Endothelial cell of umbilical vein (primary cell): ENCODE results near the gene TTLL11. TPM values are rescaled to one million over a fixed set of nuclear protein-coding genes. Genes with fewer than 3 reads are reported as not detected.

Source experiments
- BruUV-seq: library from RNA; stranded (reverse); fragments of 400-500 nt; replicated peaks from 2 replicates; lab custom pipeline; 2021; lab: Mats Ljungman, UMichigan
- CTCF ChIA-PET: fragments of 300-600, 350-600 bp; sonication (Branson Sonifier 250); formaldehyde crosslinking; loops from one replicate; lab custom pipeline; 2021; ENCODE audit warnings: antibody characterized with exemption, inconsistent platforms; lab: Charles Lee
- POLR2A ChIA-PET: fragments of 300-600, 350-600 bp; sonication (Branson Sonifier 250); formaldehyde crosslinking; loops from one replicate; lab custom pipeline; 2021; ENCODE audit warnings: antibody characterized with exemption, inconsistent platforms; lab: Charles Lee
- DNase-seq: peaks from one replicate; pipeline ENCODE4 v3.0.0-alpha.2; 2011; ENCODE audit warnings: low read depth, low spot score
- FAIRE-seq: peaks from 2 replicates; lab custom pipeline; 2011; peaks lifted over from hg19 to GRCh38; lab: Jason Lieb, UNC
- H2AFZ ChIP-seq: 2 replicates; pipeline ENCODE4 v1.6.0; 2012; ENCODE audit warnings: low read depth, low read length, control low read depth, inconsistent platforms
- H3K27ac ChIP-seq: 2 replicates; pipeline ENCODE4 v1.5.1; 2011; ENCODE audit warnings: low read depth, mild to moderate bottlenecking, control low read depth, low read length, moderate library complexity; ENCODE audit not compliant: insufficient read depth
- H3K27me3 ChIP-seq, 2 experiments: 2 replicates each; pipeline versions ENCODE4 v1.6.0 to v1.6.1; 2011; ENCODE audit warnings: low read length in 2 of 2, mixed read lengths in 1 of 2; ENCODE audit not compliant: control insufficient read depth in 2 of 2, insufficient read depth in 2 of 2
- H3K36me3 ChIP-seq, 2 experiments: 2 replicates in 1 of 2; 3 replicates in 1 of 2; pipeline ENCODE4 v1.5.1; 2011; ENCODE audit warnings: low read length in 2 of 2, mild to moderate bottlenecking in 1 of 2, moderate library complexity in 1 of 2; ENCODE audit not compliant: control insufficient read depth in 2 of 2, insufficient read depth in 2 of 2; ENCODE audit errors: extremely low read depth in 1 of 2
- H3K4me1 ChIP-seq: 3 replicates; pipeline ENCODE4 v1.5.1; 2011; ENCODE audit warnings: mild to moderate bottlenecking, low read length; ENCODE audit not compliant: control insufficient read depth, insufficient read depth; ENCODE audit errors: extremely low read depth
- H3K4me2 ChIP-seq: 2 replicates; pipeline ENCODE4 v1.6.1; 2011; ENCODE audit warnings: low read length, control low read depth, mixed read lengths; ENCODE audit not compliant: insufficient read depth
- H3K4me3 ChIP-seq, 3 experiments: fragments of 200-600 bp in 1 of 3; sonication (generic), shearing (Covaris generic) in 1 of 3; replicated peaks in 1 of 3; 2 replicates each; pipeline ENCODE4 v1.5.1; 2011 to 2016; ENCODE audit warnings: control low read depth in 3 of 3, low read length in 3 of 3, mild to moderate bottlenecking in 2 of 3, inconsistent platforms in 1 of 3, low read depth in 1 of 3, moderate library complexity in 1 of 3; ENCODE audit not compliant: insufficient read depth in 1 of 3
- H3K79me2 ChIP-seq: 2 replicates; pipeline ENCODE4 v1.6.0; 2012; ENCODE audit warnings: low read length, inconsistent platforms; ENCODE audit not compliant: control insufficient read depth, insufficient read depth
- H3K9ac ChIP-seq: replicated peaks from 2 replicates; pipeline ENCODE3; 2011; ENCODE audit warnings: low read length, control low read depth; ENCODE audit not compliant: insufficient read depth; ENCODE audit errors: extremely low read depth
- H3K9me1 ChIP-seq: replicated peaks from 3 replicates; pipeline ENCODE4 v1.6.0; 2011; ENCODE audit warnings: mild to moderate bottlenecking, low read length; ENCODE audit not compliant: control insufficient read depth, insufficient read depth; ENCODE audit errors: extremely low read depth
- H3K9me3 ChIP-seq: replicated peaks from 2 replicates; pipeline ENCODE4 v1.5.1; 2012; ENCODE audit warnings: low read length, inconsistent platforms; ENCODE audit not compliant: control insufficient read depth, insufficient read depth
- H4K20me1 ChIP-seq: replicated peaks from 2 replicates; pipeline ENCODE3; 2011; ENCODE audit warnings: mild to moderate bottlenecking, low read length; ENCODE audit not compliant: control insufficient read depth, insufficient read depth; ENCODE audit errors: extremely low read depth
- EZH2 ChIP-seq: IDR thresholded peaks from 2 replicates; pipeline ENCODE4 v1.6.1; 2012; ENCODE audit warnings: borderline replicate concordance, low read depth, mild to moderate bottlenecking, moderate library complexity, low read length, inconsistent platforms; ENCODE audit not compliant: severe bottlenecking
- FOS ChIP-seq: IDR thresholded peaks from 2 replicates; pipeline ENCODE4 v1.6.1; 2011; ENCODE audit warnings: mild to moderate bottlenecking, low read length, moderate library complexity, borderline replicate concordance; ENCODE audit not compliant: insufficient read depth
- GATA2 ChIP-seq: IDR thresholded peaks from 2 replicates; pipeline ENCODE4 v1.7.0; 2011; ENCODE audit warnings: low read depth, mild to moderate bottlenecking, moderate library complexity, mixed read lengths, low read length; ENCODE audit not compliant: insufficient read length, insufficient read depth
- MYC ChIP-seq: IDR thresholded peaks from one replicate; pipeline ENCODE4 v1.6.1; 2011; ENCODE audit warnings: mild to moderate bottlenecking, low read depth, low read length
- POLR2A ChIP-seq: IDR thresholded peaks from 2 replicates; pipeline ENCODE4 v1.6.1; 2012; ENCODE audit warnings: low read depth, mild to moderate bottlenecking, control low read depth, low read length
- POLR2AphosphoS5 ChIP-seq: IDR thresholded peaks from 2 replicates; pipeline ENCODE4 v1.6.1; 2012; ENCODE audit warnings: low read depth, mild to moderate bottlenecking, control low read depth, low read length, moderate library complexity; ENCODE audit not compliant: insufficient read depth
- dilution Hi-C: fragments of 300-500 bp; cut with MboI; formaldehyde crosslinking; loops from one replicate; pipeline ENCODE4 v1.15.0; 2019; ENCODE audit warnings: low sequenced_read_pairs; ENCODE audit not compliant: extremely low pct_ligation_motif_present
- intact Hi-C: fragments of 100-400 bp; cut with micrococcal nuclease; formaldehyde crosslinking; loops from one replicate; pipeline ENCODE4 v1.10.0; 2022
- polyA plus RNA-seq, 4 experiments: library from polyadenylated mRNA; depleted of rRNA in 3 of 4; stranded (reverse) in 3 of 4; unstranded in 1 of 4; fragments of >200 nt; gene quantifications; 2 replicates each; pipeline versions ENCODE4 v1.2.1 to v1.2.3, GENCODE V29; 2011 to 2012; ENCODE audit warnings: missing spikeins in 1 of 4
- total RNA-seq: library from RNA; stranded (reverse); gene quantifications from 2 replicates; pipeline ENCODE4 v1.2.3, GENCODE V29; 2021
- TF ChIP-seq, protein P1 (sequence below), 2 donors: IDR thresholded peaks; 1 replicate in 1 of 2; 2 replicates in 1 of 2; pipeline ENCODE4 v1.5.1; 2011; ENCODE audit warnings: low read length in 2 of 2, mild to moderate bottlenecking in 2 of 2, moderate library complexity in 2 of 2, control low read depth in 1 of 2, inconsistent platforms in 1 of 2, low read depth in 1 of 2; ENCODE audit not compliant: insufficient read depth in 1 of 2; ENCODE audit errors: extremely low read depth in 1 of 2
- TF ChIP-seq, protein P2 (sequence below): IDR thresholded peaks from 2 replicates; pipeline ENCODE4 v1.6.1; 2011; ENCODE audit not compliant: insufficient read depth, insufficient read length

Gene TTLL11
- total and polyA plus RNA-seq, 2 donors (not counting 3 experiments of a cell fraction or from before 2014, with no cell fraction given) = 4.9 to 5.1 TPM

DNA sequence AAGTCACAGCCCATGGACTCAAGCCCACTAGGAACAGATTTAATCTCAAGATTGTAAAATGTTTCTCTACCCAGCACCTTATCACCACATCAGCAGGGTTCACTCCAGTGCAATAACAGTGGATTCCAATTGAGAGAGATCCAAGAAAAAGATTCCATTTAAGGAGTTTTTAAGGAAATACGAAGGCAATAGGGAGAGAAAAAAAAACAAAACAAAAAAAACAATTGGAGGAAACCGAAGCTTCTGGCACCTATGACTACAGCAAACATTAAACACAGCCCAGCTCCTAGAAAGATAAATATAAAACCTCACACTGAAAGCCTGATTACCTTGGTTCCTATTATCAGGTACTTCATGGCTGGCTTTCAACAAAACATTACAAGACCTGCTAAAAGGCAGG lies 249.0 kb downstream of the TTLL11 start:
- Histone ChIP-seq H2AFZ (no peak overlapping the region), H3K36me3 (no peaks in the 10 kb centered on the region), H3K9me3 (no peaks in the 10 kb centered on the region), H3K4me3 (no peak overlapping the region), H3K27me3 (no peaks in the 10 kb centered on the region), H3K4me2 (peak overlapping the region; percentile 50), H4K20me1 (no peaks in the 10 kb centered on the region), H3K9me1 (no peaks in the 10 kb centered on the region), H3K27ac (peak overlapping the region; percentile 79), H3K79me2 (no peaks in the 10 kb centered on the region), H3K9ac (peak overlapping the region; percentile 30), H3K4me1 (peaks cover 15% of the 10 kb centered on the region)
- BruUV-seq = no TSS peak
- ChIA-PET CTCF (interaction anchor here (0.7 to 1.9 kb wide), 8 partner anchors 10 to 204 kb away, joined by 3 to 6 read pairs (median 4); no protein-coding TSS in a partner anchor), POLR2A (interaction anchor here (0.5 kb wide), 1 partner anchor 174 kb away, joined by 3 read pairs; no protein-coding TSS in a partner anchor)
- TF ChIP-seq, protein P1, sequence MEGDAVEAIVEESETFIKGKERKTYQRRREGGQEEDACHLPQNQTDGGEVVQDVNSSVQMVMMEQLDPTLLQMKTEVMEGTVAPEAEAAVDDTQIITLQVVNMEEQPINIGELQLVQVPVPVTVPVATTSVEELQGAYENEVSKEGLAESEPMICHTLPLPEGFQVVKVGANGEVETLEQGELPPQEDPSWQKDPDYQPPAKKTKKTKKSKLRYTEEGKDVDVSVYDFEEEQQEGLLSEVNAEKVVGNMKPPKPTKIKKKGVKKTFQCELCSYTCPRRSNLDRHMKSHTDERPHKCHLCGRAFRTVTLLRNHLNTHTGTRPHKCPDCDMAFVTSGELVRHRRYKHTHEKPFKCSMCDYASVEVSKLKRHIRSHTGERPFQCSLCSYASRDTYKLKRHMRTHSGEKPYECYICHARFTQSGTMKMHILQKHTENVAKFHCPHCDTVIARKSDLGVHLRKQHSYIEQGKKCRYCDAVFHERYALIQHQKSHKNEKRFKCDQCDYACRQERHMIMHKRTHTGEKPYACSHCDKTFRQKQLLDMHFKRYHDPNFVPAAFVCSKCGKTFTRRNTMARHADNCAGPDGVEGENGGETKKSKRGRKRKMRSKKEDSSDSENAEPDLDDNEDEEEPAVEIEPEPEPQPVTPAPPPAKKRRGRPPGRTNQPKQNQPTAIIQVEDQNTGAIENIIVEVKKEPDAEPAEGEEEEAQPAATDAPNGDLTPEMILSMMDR (IDR thresholded peaks at IDR 0.05; ENCODE audit: extremely low read depth in 1 of 2, insufficient read depth in 1 of 2, low read depth in 1 of 2, low read length in 2 of 2) = no peak
- TF ChIP-seq EZH2 = no peak
- TF ChIP-seq, protein P2, sequence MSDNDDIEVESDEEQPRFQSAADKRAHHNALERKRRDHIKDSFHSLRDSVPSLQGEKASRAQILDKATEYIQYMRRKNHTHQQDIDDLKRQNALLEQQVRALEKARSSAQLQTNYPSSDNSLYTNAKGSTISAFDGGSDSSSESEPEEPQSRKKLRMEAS = no peak
- peak; percentile 91 for TF ChIP-seq GATA2
- dilution Hi-C loops (no loop called here), intact Hi-C loops (loop anchor here (1.0 to 5.0 kb wide), 2 partner anchors 39 to 142 kb away; no protein-coding TSS in a partner anchor)
- DNase-seq = peak; percentile 96
- peak; percentile 91 for FAIRE-seq

DNA sequence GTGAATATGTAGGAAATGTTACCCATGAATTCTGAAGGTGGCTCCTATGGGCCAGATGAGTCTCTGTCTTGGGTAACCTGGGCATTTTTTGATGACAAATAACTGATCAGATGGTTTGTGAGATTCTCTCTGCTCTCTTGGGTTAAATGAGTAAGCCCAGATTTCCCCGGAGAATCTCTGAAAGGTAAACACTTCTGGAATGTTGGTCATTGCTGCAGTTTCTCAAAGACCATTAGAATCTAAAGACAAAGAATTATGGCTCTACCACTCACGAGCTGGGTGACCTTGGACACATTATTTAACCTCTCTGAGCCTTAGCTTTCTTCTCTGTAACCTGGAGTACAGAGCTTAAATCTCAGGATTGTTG lies 250.5 kb downstream of the TTLL11 start:
- peak; percentile 31 for DNase-seq
- Histone ChIP-seq H3K36me3 (no peaks in the 10 kb centered on the region), H3K27ac (no peak overlapping the region), H3K4me1 (peaks cover 15% of the 10 kb centered on the region), H3K79me2 (no peaks in the 10 kb centered on the region), H3K9me1 (no peaks in the 10 kb centered on the region), H2AFZ (no peak overlapping the region), H3K9ac (no peak overlapping the region), H4K20me1 (no peaks in the 10 kb centered on the region), H3K4me3 (no peak overlapping the region), H3K27me3 (no peaks in the 10 kb centered on the region), H3K4me2 (no peak overlapping the region), H3K9me3 (no peaks in the 10 kb centered on the region)
- CTCF ChIA-PET = interaction anchor here (1.2 to 1.9 kb wide), 5 partner anchors 20 to 292 kb away, joined by 3 to 5 read pairs (median 4); no protein-coding TSS in a partner anchor
- dilution Hi-C loops = no loop called here
- no TSS peak for BruUV-seq
- POLR2A ChIA-PET = no interaction called here
- no peak for TF ChIP-seq MYC
- TF ChIP-seq, protein P2 = no peak
- TF ChIP-seq FOS = no peak
- TF ChIP-seq, protein P1 (IDR thresholded peaks at IDR 0.05; ENCODE audit: extremely low read depth in 1 of 2, insufficient read depth in 1 of 2, low read depth in 1 of 2, low read length in 2 of 2) = no peak
- TF ChIP-seq POLR2A = no peak
- TF ChIP-seq GATA2 = no peak
- TF ChIP-seq POLR2AphosphoS5 = no peak
- TF ChIP-seq EZH2 = no peak
- intact Hi-C loops = loop anchor here (5.0 kb wide), 1 partner anchor 140 kb away; no protein-coding TSS in a partner anchor
- peak; percentile 44 for FAIRE-seq
